H9 (cell line): ENCODE results near the gene CEP85L. TPM values are rescaled to one million over a fixed set of nuclear protein-coding genes. Genes with fewer than 3 reads are reported as not detected.

Experiments used
- DNase-seq: peaks from one replicate; pipeline ENCODE4 v3.0.0-alpha.2; 2017
- H2AFZ ChIP-seq: one replicate; pipeline ENCODE4 v1.6.1; 2013; ENCODE audit warnings: mild to moderate bottlenecking, low read length, control low read depth, moderate library complexity
- H2AK5ac ChIP-seq: 2 replicates; pipeline ENCODE4 v1.6.1; 2013; ENCODE audit warnings: low read length, control low read depth, mixed read lengths; ENCODE audit not compliant: insufficient read length
- H2BK120ac ChIP-seq: one replicate; pipeline ENCODE4 v1.6.1; 2013; ENCODE audit warnings: low read depth, mild to moderate bottlenecking, low read length, control low read depth, inconsistent platforms; ENCODE audit not compliant: poor library complexity, severe bottlenecking
- H2BK12ac ChIP-seq: 2 replicates; pipeline ENCODE4 v1.6.1; 2013; ENCODE audit warnings: low read length, control low read depth, mixed read lengths, low read depth; ENCODE audit not compliant: insufficient read length
- H2BK15ac ChIP-seq: 2 replicates; pipeline ENCODE4 v1.6.1; 2013; ENCODE audit warnings: low read depth, low read length, control low read depth
- H2BK20ac ChIP-seq: one replicate; pipeline ENCODE4 v1.6.1; 2013; ENCODE audit warnings: low read depth, mild to moderate bottlenecking, low read length, control low read depth, inconsistent platforms; ENCODE audit not compliant: poor library complexity, severe bottlenecking
- H2BK5ac ChIP-seq: 2 replicates; pipeline ENCODE4 v1.6.1; 2013; ENCODE audit warnings: low read length, control low read depth, mixed read lengths; ENCODE audit not compliant: insufficient read length
- H3K14ac ChIP-seq: 2 replicates; pipeline ENCODE4 v1.6.1; 2013; ENCODE audit warnings: low read length, control low read depth; ENCODE audit not compliant: insufficient read depth
- H3K18ac ChIP-seq: 2 replicates; pipeline ENCODE4 v1.6.1; 2013; ENCODE audit warnings: low read depth, mild to moderate bottlenecking, mixed read lengths, low read length, control low read depth; ENCODE audit not compliant: insufficient read length
- H3K23ac ChIP-seq: 2 replicates; pipeline ENCODE4 v1.6.1; 2013; ENCODE audit warnings: low read length, control low read depth, mixed read lengths, low read depth; ENCODE audit not compliant: insufficient read length
- H3K23me2 ChIP-seq: 2 replicates; pipeline ENCODE4 v1.6.1; 2013; ENCODE audit warnings: low read depth, mild to moderate bottlenecking, mixed read lengths, low read length, control low read depth; ENCODE audit not compliant: insufficient read length, poor library complexity, severe bottlenecking
- H3K27ac ChIP-seq: 2 replicates; pipeline ENCODE4 v1.5.1; 2013; ENCODE audit warnings: low read length, control low read depth, mixed read lengths, low read depth; ENCODE audit not compliant: insufficient read length
- H3K27me3 ChIP-seq: 2 replicates; pipeline ENCODE4 v1.6.1; 2013; ENCODE audit warnings: low read length, control low read depth, inconsistent platforms; ENCODE audit not compliant: insufficient read depth
- H3K4ac ChIP-seq: 2 replicates; pipeline ENCODE4 v1.6.1; 2013; ENCODE audit warnings: low read depth, mild to moderate bottlenecking, control low read depth, inconsistent platforms, low read length, moderate library complexity
- H3K4me1 ChIP-seq: 2 replicates; pipeline ENCODE4 v1.6.1; 2013; ENCODE audit warnings: low read length, control low read depth, inconsistent platforms; ENCODE audit not compliant: insufficient read depth
- H3K4me2 ChIP-seq: 2 replicates; pipeline ENCODE4 v1.6.1; 2013; ENCODE audit warnings: low read length, control low read depth, mixed read lengths; ENCODE audit not compliant: insufficient read length, insufficient read depth
- H3K56ac ChIP-seq: 2 replicates; pipeline ENCODE4 v1.6.1; 2013; ENCODE audit warnings: low read depth, mild to moderate bottlenecking, mixed read lengths, low read length, control low read depth; ENCODE audit not compliant: insufficient read length
- H3K79me1 ChIP-seq: 2 replicates; pipeline ENCODE4 v1.6.1; 2013; ENCODE audit warnings: low read depth, mild to moderate bottlenecking, moderate library complexity, low read length, control low read depth, inconsistent platforms; ENCODE audit not compliant: insufficient read depth, poor library complexity, severe bottlenecking
- H3K79me2 ChIP-seq: 2 replicates; pipeline ENCODE4 v1.6.1; 2013; ENCODE audit warnings: low read length, control low read depth, inconsistent platforms; ENCODE audit not compliant: insufficient read depth
- H3K9ac ChIP-seq: 2 replicates; pipeline ENCODE4 v1.6.1; 2013; ENCODE audit warnings: low read length, control low read depth, mixed read lengths; ENCODE audit not compliant: insufficient read length; ENCODE audit errors: extremely low read depth
- H3K9me3 ChIP-seq: one replicate; pipeline ENCODE4 v1.6.1; 2013; ENCODE audit warnings: low read depth, low read length, inconsistent platforms; ENCODE audit not compliant: control insufficient read depth
- H3T11ph ChIP-seq: one replicate; pipeline ENCODE4 v1.6.1; 2013; ENCODE audit warnings: mild to moderate bottlenecking, low read length, control low read depth, inconsistent platforms
- H4K20me1 ChIP-seq: one replicate; pipeline ENCODE4 v1.6.1; 2013; ENCODE audit not compliant: control insufficient read depth, insufficient read length, insufficient read depth
- H4K5ac ChIP-seq: 2 replicates; pipeline ENCODE4 v1.6.1; 2013; ENCODE audit warnings: low read depth, mild to moderate bottlenecking, mixed read lengths, low read length, control low read depth; ENCODE audit not compliant: insufficient read length
- H4K8ac ChIP-seq: replicated peaks from 2 replicates; pipeline ENCODE4 v1.6.1; 2013; ENCODE audit warnings: low read length, control low read depth, mixed read lengths, low read depth; ENCODE audit not compliant: insufficient read length
- H4K91ac ChIP-seq: 2 replicates; pipeline ENCODE4 v1.6.1; 2013; ENCODE audit warnings: low read depth, mild to moderate bottlenecking, moderate library complexity, mixed read lengths, low read length, control low read depth; ENCODE audit not compliant: insufficient read length
- H3K27ac Mint-ChIP-seq, 3 experiments: 2 replicates in 2 of 3; 3 replicates in 1 of 3; pipeline ENCODE4 v1.8.0; 2020 to 2021; ENCODE audit warnings: mixed read lengths in 3 of 3, mild to moderate bottlenecking in 1 of 3, moderate library complexity in 1 of 3
- H3K27me3 Mint-ChIP-seq: 2 replicates; pipeline ENCODE4 v1.8.0; 2021; ENCODE audit warnings: low read depth, mild to moderate bottlenecking, moderate library complexity, mixed read lengths
- H3K36me3 Mint-ChIP-seq, 3 experiments: 2 replicates in 2 of 3; 3 replicates in 1 of 3; pipeline ENCODE4 v1.8.0; 2020 to 2021; ENCODE audit warnings: low read depth in 3 of 3, mixed read lengths in 3 of 3; ENCODE audit not compliant: insufficient read depth in 1 of 3
- H3K4me1 Mint-ChIP-seq, 2 experiments: 2 replicates each; pipeline ENCODE4 v1.8.0; 2020; ENCODE audit warnings: mixed read lengths in 2 of 2
- H3K4me3 Mint-ChIP-seq, 2 experiments: 2 replicates in 1 of 2; 3 replicates in 1 of 2; pipeline ENCODE4 v1.8.0; 2020 to 2021; ENCODE audit warnings: mild to moderate bottlenecking in 2 of 2, mixed read lengths in 2 of 2, moderate library complexity in 1 of 2
- H3K9me3 Mint-ChIP-seq, 2 experiments: 2 replicates in 1 of 2; 3 replicates in 1 of 2; pipeline ENCODE4 v1.8.0; 2020; ENCODE audit warnings: mild to moderate bottlenecking in 2 of 2, mixed read lengths in 2 of 2, moderate library complexity in 1 of 2
- CTCF ChIP-seq: fragments of 200-600 bp; sonication (generic); conservative IDR thresholded peaks from 3 replicates; pipeline ENCODE4 v1.8.0; 2021; ENCODE audit warnings: antibody characterized with exemption, mild to moderate bottlenecking
- WGBS: extraction: QIAGEN DNeasy Blood & Tissue Kit; methylation state at CpG from one replicate; pipeline ENCODE4 v1.1.7; 2013; ENCODE audit warnings: missing lambda C conversion rate, low lambda C conversion rate, mixed read lengths; ENCODE audit not compliant: insufficient read length; ENCODE audit errors: extremely low coverage; 5-methylcytosine and 5-hydroxymethylcytosine counted together
- total RNA-seq: library from RNA; stranded (reverse); gene quantifications from 2 replicates; pipeline ENCODE4 v1.2.1, GENCODE V29; 2021

Gene CEP85L
- total RNA-seq, 1 experiment from 2014 or later, result 3.8 TPM

DNA sequence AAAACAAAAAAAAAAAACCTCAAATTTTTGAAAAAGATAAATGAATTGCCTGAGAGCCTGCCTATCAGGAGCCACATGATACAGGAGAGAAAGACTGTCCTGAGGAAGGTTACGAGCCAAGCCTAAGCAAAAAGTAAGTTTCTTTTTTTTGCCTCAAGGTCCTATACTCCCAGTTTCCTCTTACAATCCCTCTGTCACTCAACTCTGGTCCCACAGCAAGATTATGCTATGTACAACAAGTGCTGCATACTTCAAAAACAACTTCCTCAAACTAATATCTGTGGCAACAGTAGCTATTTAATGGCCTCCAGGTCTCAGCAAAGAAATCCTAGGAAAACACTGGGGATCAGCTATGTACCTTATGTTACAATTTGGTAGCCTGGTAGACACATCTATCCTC is 56.5 kb downstream of the CEP85L start:
- H3K27ac Mint-ChIP-seq, result no peak overlapping the region
- H2BK120ac ChIP-seq, result no peak overlapping the region
- H2AK5ac ChIP-seq, result no peak overlapping the region
- no peak overlapping the region for H3K23ac ChIP-seq
- no peak overlapping the region for H2BK5ac ChIP-seq
- H3K4me1 Mint-ChIP-seq, result peaks cover 34 to 37% of the 10 kb centered on the region in 2 experiments
- peaks cover 2% of the 10 kb centered on the region for H3K79me1 ChIP-seq
- no peak overlapping the region for H3K14ac ChIP-seq
- H2BK12ac ChIP-seq, result no peak overlapping the region
- H3K9me3 ChIP-seq, result no peaks in the 10 kb centered on the region
- no peaks in the 10 kb centered on the region; a peak in 1 of 7 replicates for H3K36me3 Mint-ChIP-seq
- no peak overlapping the region for H4K5ac ChIP-seq
- H4K20me1 ChIP-seq, result no peaks in the 10 kb centered on the region
- H3K23me2 ChIP-seq, result no peaks in the 10 kb centered on the region
- no peak for DNase-seq
- H3K4me3 Mint-ChIP-seq, result no peak overlapping the region
- H3K27me3 ChIP-seq, result no peaks in the 10 kb centered on the region
- no peak overlapping the region for H2BK15ac ChIP-seq
- no peaks in the 10 kb centered on the region; a peak in 2 of 5 replicates for H3K9me3 Mint-ChIP-seq
- H3K27ac ChIP-seq, result no peak overlapping the region
- no peak overlapping the region for H3K18ac ChIP-seq
- no peak overlapping the region for H3K9ac ChIP-seq
- H3K27me3 Mint-ChIP-seq, result no peaks in the 10 kb centered on the region
- H3K4ac ChIP-seq, result no peak overlapping the region
- H3K56ac ChIP-seq, result no peak overlapping the region
- no peaks in the 10 kb centered on the region for H3K79me2 ChIP-seq
- no peak overlapping the region for H3T11ph ChIP-seq
- H2AFZ ChIP-seq, result no peak overlapping the region
- WGBS, result no CpG with 5 or more reads among the region's 1 CpG
- no peak overlapping the region for H3K4me2 ChIP-seq
- no peak for TF ChIP-seq CTCF
- H4K91ac ChIP-seq, result no peak overlapping the region
- H2BK20ac ChIP-seq, result no peak overlapping the region
- H3K4me1 ChIP-seq, result peaks cover 4% of the 10 kb centered on the region
- H4K8ac ChIP-seq, result no peak overlapping the region
